ENCODE data around the gene ABCA4. TPM values are rescaled to one million over a fixed set of nuclear protein-coding genes. Genes with fewer than 3 reads are reported as not detected.

Gene ABCA4
- total RNA-seq, 1 experiment from 2014 or later: not detected

GRCh38 chr1:94093396-94093795 lies 27.6 kb downstream of the ABCA4 start:
- Mint-ChIP-seq H3K4me3 (ENCODE audit: unreplicated experiment) (no peak overlapping the region), H3K4me1 (ENCODE audit: insufficient read depth, unreplicated experiment) (peaks cover 6% of the 10 kb centered on the region), H3K27me3 (ENCODE audit: insufficient read depth, unreplicated experiment) (no peaks in the 10 kb centered on the region), H3K27ac (ENCODE audit: low read depth, unreplicated experiment) (no peak overlapping the region), H3K9me3 (ENCODE audit: unreplicated experiment) (no peaks in the 10 kb centered on the region), H3K36me3 (ENCODE audit: insufficient read depth, unreplicated experiment) (no peaks in the 10 kb centered on the region)
- TF ChIP-seq CTCF (IDR thresholded peaks at IDR 0.05; ENCODE audit: unreplicated experiment): no peak
- CTCF ChIA-PET: no interaction called here
- BruUV-seq (replicated peaks): no TSS peak
- intact Hi-C loops (cut with micrococcal nuclease): no loop called here
- no peak for DNase-seq (ENCODE audit: unreplicated experiment)
- POLR2A ChIA-PET: no interaction called here

- DNase-seq (ENCODE audit: unreplicated experiment): no peak
- BruUV-seq (replicated peaks): no TSS peak
- no peak for TF ChIP-seq CTCF (IDR thresholded peaks at IDR 0.05; ENCODE audit: unreplicated experiment)
- H3K4me1 Mint-ChIP-seq (ENCODE audit: insufficient read depth, unreplicated experiment): peaks cover 6% of the 10 kb centered on the region
- no peaks in the 10 kb centered on the region for H3K9me3 Mint-ChIP-seq (ENCODE audit: unreplicated experiment)
- intact Hi-C loops (cut with micrococcal nuclease): no loop called here
- no peaks in the 10 kb centered on the region for H3K36me3 Mint-ChIP-seq (ENCODE audit: insufficient read depth, unreplicated experiment)
- H3K4me3 Mint-ChIP-seq (ENCODE audit: unreplicated experiment): no peak overlapping the region
- no peak overlapping the region for H3K27ac Mint-ChIP-seq (ENCODE audit: low read depth, unreplicated experiment)
- ChIA-PET CTCF (no interaction called here), POLR2A (no interaction called here)
- no peaks in the 10 kb centered on the region for H3K27me3 Mint-ChIP-seq (ENCODE audit: insufficient read depth, unreplicated experiment)
Observed at GRCh38 chr1:94092210-94092613, 28.7 kb downstream of the ABCA4 start.

GRCh38 chr1:94090761-94091160 lies 30.2 kb downstream of the ABCA4 start:
- BruUV-seq (replicated peaks): no TSS peak
- POLR2A ChIA-PET: interaction anchor here (0.7 kb wide), 1 partner anchor 92 kb away, joined by 4 read pairs; no protein-coding TSS in a partner anchor
- no peaks in the 10 kb centered on the region for H3K9me3 Mint-ChIP-seq (ENCODE audit: unreplicated experiment)
- no peak overlapping the region for H3K27ac Mint-ChIP-seq (ENCODE audit: low read depth, unreplicated experiment)
- H3K4me1 Mint-ChIP-seq (ENCODE audit: insufficient read depth, unreplicated experiment): peaks cover 6% of the 10 kb centered on the region
- no peaks in the 10 kb centered on the region for H3K36me3 Mint-ChIP-seq (ENCODE audit: insufficient read depth, unreplicated experiment)
- no peak for TF ChIP-seq CTCF (IDR thresholded peaks at IDR 0.05; ENCODE audit: unreplicated experiment)
- intact Hi-C loops (cut with micrococcal nuclease): no loop called here
- CTCF ChIA-PET: interaction anchor here (0.7 kb wide), 1 partner anchor 46 kb away, joined by 3 read pairs; no protein-coding TSS in a partner anchor
- no peak overlapping the region for H3K4me3 Mint-ChIP-seq (ENCODE audit: unreplicated experiment)
- H3K27me3 Mint-ChIP-seq (ENCODE audit: insufficient read depth, unreplicated experiment): no peaks in the 10 kb centered on the region
- no peak for DNase-seq (ENCODE audit: unreplicated experiment)

GRCh38 chr1:94087193-94087592 lies 33.8 kb downstream of the ABCA4 start:
- no peak for DNase-seq (ENCODE audit: unreplicated experiment)
- H3K27me3 Mint-ChIP-seq (ENCODE audit: insufficient read depth, unreplicated experiment): no peaks in the 10 kb centered on the region
- no peak for TF ChIP-seq CTCF (IDR thresholded peaks at IDR 0.05; ENCODE audit: unreplicated experiment)
- no peak overlapping the region for H3K27ac Mint-ChIP-seq (ENCODE audit: low read depth, unreplicated experiment)
- H3K4me3 Mint-ChIP-seq (ENCODE audit: unreplicated experiment): no peak overlapping the region
- intact Hi-C loops (cut with micrococcal nuclease): no loop called here
- no TSS peak for BruUV-seq (replicated peaks)
- H3K9me3 Mint-ChIP-seq (ENCODE audit: unreplicated experiment): no peaks in the 10 kb centered on the region
- POLR2A ChIA-PET: interaction anchor here (0.6 kb wide), 1 partner anchor 41 kb away, joined by 4 read pairs; no protein-coding TSS in a partner anchor
- H3K4me1 Mint-ChIP-seq (ENCODE audit: insufficient read depth, unreplicated experiment): peaks cover 4% of the 10 kb centered on the region
- CTCF ChIA-PET: no interaction called here
- H3K36me3 Mint-ChIP-seq (ENCODE audit: insufficient read depth, unreplicated experiment): no peaks in the 10 kb centered on the region
